ENCODE results near the gene FAM24B.

GRCh38 chr10:122829454-122829853 is 49.9 kb downstream of the FAM24B start:
- TF ChIP-seq CTCF (IDR thresholded peaks at IDR 0.05; ENCODE audit: low read depth, low read length) (no peak), POLR2A (IDR thresholded peaks at IDR 0.05; ENCODE audit: extremely low read depth, insufficient read length) (no peak)
